Hematopoietic multipotent progenitor cell treated with erythropoietin and hydrocortisone succinate and interleukin-3 and kit ligand, for 8 days (in vitro differentiated cells): ENCODE measurements around the gene CASP14.
"Not testable (repeated sequence)": the region's sequence is repeated elsewhere in the genome, so short reads cannot be mapped to it uniquely, and the experiment has no call there.

Experiments
- DNase-seq: peaks from one replicate; pipeline ENCODE4 v3.0.0-alpha.2; 2015

The CASP14 gene

GRCh38 chr19:15072930-15073647, 23.8 kb downstream of the CASP14 start:
- DNase-seq: no peak

- DNase-seq: no peak
These were observed 25.1 kb downstream of the CASP14 start for GRCh38 chr19:15074371-15074770.

GRCh38 chr19:15075806-15076205, 26.5 kb downstream of the CASP14 start:
- no peak for DNase-seq

- DNase-seq: peak; percentile 3
These were observed 30.7 kb downstream of the CASP14 start for GRCh38 chr19:15080002-15080401.

- no peak for DNase-seq
These were observed 32.6 kb downstream of the CASP14 start, which contains the start of gene OR1I1 for GRCh38 chr19:15081911-15082310. TSS of gene OR1I1 (plus strand) at chr19:15082211. CDS start at chr19:15087066, 4,855 bp downstream.

GRCh38 chr19:15087182-15087581, 37.9 kb downstream of the CASP14 start:
- no peak for DNase-seq

- peak; percentile 79 for DNase-seq
These were observed 42.9 kb downstream of the CASP14 start for GRCh38 chr19:15091918-15092753.

GRCh38 chr19:15093001-15093400, 43.7 kb downstream of the CASP14 start:
- DNase-seq: no peak

- no peak for DNase-seq
These were observed 46.9 kb downstream of the CASP14 start for GRCh38 chr19:15096223-15096622.

- not testable (repeated sequence) for DNase-seq
These were observed 48.7 kb downstream of the CASP14 start for GRCh38 chr19:15097980-15098379.

GRCh38 chr19:15098460-15098859, 49.2 kb downstream of the CASP14 start:
- DNase-seq: no peak

GRCh38 chr19:15099017-15099582, 49.8 kb downstream of the CASP14 start:
- DNase-seq: no peak

GRCh38 chr19:15101479-15102082, 52.3 kb downstream of the CASP14 start:
- DNase-seq: peak; percentile 64

GRCh38 chr19:15104003-15104402, 54.7 kb downstream of the CASP14 start:
- no peak for DNase-seq

GRCh38 chr19:15104411-15104810, 55.1 kb downstream of the CASP14 start:
- no peak for DNase-seq

GRCh38 chr19:15105044-15105443, 55.8 kb downstream of the CASP14 start:
- DNase-seq: no peak

- DNase-seq: no peak
These were observed 58.1 kb downstream of the CASP14 start, which contains the start of gene SYDE1 for GRCh38 chr19:15107061-15108010. TSS of gene SYDE1 (plus strand) at chr19:15107401. CDS start at chr19:15107434, 33 bp downstream.
